Measurements from ENCODE around the gene KRTAP9-1. TPM values are rescaled to one million over a fixed set of nuclear protein-coding genes. Genes with fewer than 3 reads are reported as not detected.

The KRTAP9-1 gene
- total and polyA plus RNA-seq, 2 donors (not counting 3 experiments of a cell fraction or from before 2014, with no cell fraction given) = not detected

DNA sequence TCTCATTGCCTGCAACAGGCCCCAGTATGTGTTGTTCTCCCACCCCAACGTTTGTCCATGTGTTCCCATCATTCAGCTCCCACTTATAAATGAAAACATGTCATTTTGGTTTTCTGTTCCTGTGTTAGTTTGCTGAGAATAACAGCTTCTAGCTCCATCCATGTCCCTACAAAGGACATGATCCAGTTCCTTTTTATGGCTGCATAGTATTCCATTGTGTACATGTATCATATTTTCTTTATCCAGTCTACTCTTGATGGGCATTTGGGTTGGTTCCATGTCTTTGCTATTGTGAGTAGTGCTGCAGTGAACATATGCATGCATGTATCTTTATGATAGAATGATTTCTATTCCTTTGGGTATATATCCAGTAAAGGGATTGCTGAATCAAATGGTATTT lies 26.0 kb downstream of the KRTAP9-1 start:
- BruUV-seq (replicated peaks) = no TSS peak
- H3K9ac ChIP-seq (replicated peaks; ENCODE audit: extremely low read depth, insufficient read depth, low read length) = no peak overlapping the region
- H3K4me2 ChIP-seq (ENCODE audit: insufficient read depth, low read length) = no peak overlapping the region
- dilution Hi-C loops (cut with MboI; ENCODE audit: extremely low pct_ligation_motif_present, low sequenced_read_pairs) = no loop called here
- no peaks in the 10 kb centered on the region for H3K4me1 ChIP-seq (ENCODE audit: control insufficient read depth, extremely low read depth, insufficient read depth, low read length)
- H3K27ac ChIP-seq (ENCODE audit: insufficient read depth, low read depth, low read length) = no peak overlapping the region
- POLR2A ChIA-PET = no interaction called here
- CTCF ChIA-PET = no interaction called here
- intact Hi-C loops (cut with micrococcal nuclease) = no loop called here
- no peaks in the 10 kb centered on the region for H3K9me3 ChIP-seq (replicated peaks; ENCODE audit: control insufficient read depth, insufficient read depth, low read length)
- H3K27me3 ChIP-seq (ENCODE audit: control insufficient read depth in 2 of 2, insufficient read depth in 2 of 2, low read length in 2 of 2) = no peaks in the 10 kb centered on the region
- no peaks in the 10 kb centered on the region for H3K79me2 ChIP-seq (ENCODE audit: control insufficient read depth, insufficient read depth, low read length)
- no peaks in the 10 kb centered on the region for H3K9me1 ChIP-seq (replicated peaks; ENCODE audit: control insufficient read depth, extremely low read depth, insufficient read depth, low read length)
- TF ChIP-seq MYC (IDR thresholded peaks at IDR 0.05; ENCODE audit: low read depth, low read length) (no peak), GATA2 (IDR thresholded peaks at IDR 0.05; ENCODE audit: insufficient read depth, insufficient read length, low read depth, low read length) (no peak), JUN (IDR thresholded peaks at IDR 0.05; ENCODE audit: borderline replicate concordance, insufficient read depth, insufficient read length, low read depth) (no peak), EZH2 (IDR thresholded peaks at IDR 0.05; ENCODE audit: borderline replicate concordance, low read depth, low read length, severe bottlenecking) (no peak), FOS (IDR thresholded peaks at IDR 0.05; ENCODE audit: borderline replicate concordance, insufficient read depth, low read length) (no peak), POLR2A (IDR thresholded peaks at IDR 0.05; ENCODE audit: low read depth, low read length) (no peak)
- TF ChIP-seq, protein P1, sequence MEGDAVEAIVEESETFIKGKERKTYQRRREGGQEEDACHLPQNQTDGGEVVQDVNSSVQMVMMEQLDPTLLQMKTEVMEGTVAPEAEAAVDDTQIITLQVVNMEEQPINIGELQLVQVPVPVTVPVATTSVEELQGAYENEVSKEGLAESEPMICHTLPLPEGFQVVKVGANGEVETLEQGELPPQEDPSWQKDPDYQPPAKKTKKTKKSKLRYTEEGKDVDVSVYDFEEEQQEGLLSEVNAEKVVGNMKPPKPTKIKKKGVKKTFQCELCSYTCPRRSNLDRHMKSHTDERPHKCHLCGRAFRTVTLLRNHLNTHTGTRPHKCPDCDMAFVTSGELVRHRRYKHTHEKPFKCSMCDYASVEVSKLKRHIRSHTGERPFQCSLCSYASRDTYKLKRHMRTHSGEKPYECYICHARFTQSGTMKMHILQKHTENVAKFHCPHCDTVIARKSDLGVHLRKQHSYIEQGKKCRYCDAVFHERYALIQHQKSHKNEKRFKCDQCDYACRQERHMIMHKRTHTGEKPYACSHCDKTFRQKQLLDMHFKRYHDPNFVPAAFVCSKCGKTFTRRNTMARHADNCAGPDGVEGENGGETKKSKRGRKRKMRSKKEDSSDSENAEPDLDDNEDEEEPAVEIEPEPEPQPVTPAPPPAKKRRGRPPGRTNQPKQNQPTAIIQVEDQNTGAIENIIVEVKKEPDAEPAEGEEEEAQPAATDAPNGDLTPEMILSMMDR (IDR thresholded peaks at IDR 0.05; ENCODE audit: extremely low read depth in 1 of 2, insufficient read depth in 1 of 2, low read depth in 1 of 2, low read length in 2 of 2) = no peak
- TF ChIP-seq, protein P2, sequence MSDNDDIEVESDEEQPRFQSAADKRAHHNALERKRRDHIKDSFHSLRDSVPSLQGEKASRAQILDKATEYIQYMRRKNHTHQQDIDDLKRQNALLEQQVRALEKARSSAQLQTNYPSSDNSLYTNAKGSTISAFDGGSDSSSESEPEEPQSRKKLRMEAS (IDR thresholded peaks at IDR 0.05; ENCODE audit: insufficient read depth, insufficient read length) = no peak
- no peaks in the 10 kb centered on the region for H3K36me3 ChIP-seq (ENCODE audit: control insufficient read depth in 2 of 2, extremely low read depth in 1 of 2, insufficient read depth in 2 of 2, low read length in 2 of 2)
- no peaks in the 10 kb centered on the region for H4K20me1 ChIP-seq (replicated peaks; ENCODE audit: control insufficient read depth, extremely low read depth, insufficient read depth, low read length)
- H2AFZ ChIP-seq (ENCODE audit: low read depth, low read length) = no peak overlapping the region
- FAIRE-seq = no peak
- H3K4me3 ChIP-seq (replicated peaks in 1 of 3; ENCODE audit: insufficient read depth in 1 of 3, low read depth in 1 of 3, low read length in 3 of 3) = no peak overlapping the region
- DNase-seq (ENCODE audit: low read depth, low spot score) = no peak

Data from endothelial cell of umbilical vein (primary cell).